Lower leg skin (tissue), 3 donors: ENCODE results near the gene SCG3.

Experiments
- CTCF ChIP-seq, 3 donors: fragments of 450-650 bp; IDR thresholded peaks; one replicate each; pipeline ENCODE4 v1.5.1; 2016; ENCODE audit warnings: antibody characterized with exemption in 3 of 3, mild to moderate bottlenecking in 3 of 3, moderate library complexity in 2 of 3
- POLR2A ChIP-seq, 2 donors: fragments of 450-650 bp; IDR thresholded peaks; one replicate each; pipeline ENCODE4 v1.6.1; 2016 to 2017; ENCODE audit warnings: antibody characterized with exemption in 2 of 2, mild to moderate bottlenecking in 1 of 2, moderate library complexity in 1 of 2

DNA sequence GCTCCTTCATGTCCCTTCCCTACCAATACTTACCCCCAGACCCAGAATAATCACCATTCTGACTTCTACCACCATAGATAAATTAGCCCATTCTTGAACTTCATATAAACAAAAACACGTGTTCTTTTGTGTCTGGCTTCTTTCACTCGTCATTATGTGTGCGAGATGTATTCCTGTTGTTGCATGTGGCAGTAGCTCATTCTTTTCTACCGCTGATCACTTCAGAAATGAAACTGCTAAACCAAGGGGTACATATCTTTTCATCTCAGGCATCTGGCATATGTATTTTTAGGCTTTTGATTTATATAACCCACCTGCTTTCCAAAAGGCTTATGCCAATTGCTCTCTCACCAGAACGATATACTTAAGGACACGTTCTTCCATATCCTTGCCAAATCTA lies 13.8 kb upstream of the SCG3 start:
- TF ChIP-seq CTCF (IDR thresholded peaks at IDR 0.05) (no peak), POLR2A (IDR thresholded peaks at IDR 0.05) (no peak)
